G401.6 (cell line): ENCODE data around the gene CAST.

Experiments used
- FAIRE-seq: peaks from 2 replicates; lab custom pipeline; 2012; peaks lifted over from hg19 to GRCh38; lab: Jason Lieb, UNC

The CAST gene

DNA sequence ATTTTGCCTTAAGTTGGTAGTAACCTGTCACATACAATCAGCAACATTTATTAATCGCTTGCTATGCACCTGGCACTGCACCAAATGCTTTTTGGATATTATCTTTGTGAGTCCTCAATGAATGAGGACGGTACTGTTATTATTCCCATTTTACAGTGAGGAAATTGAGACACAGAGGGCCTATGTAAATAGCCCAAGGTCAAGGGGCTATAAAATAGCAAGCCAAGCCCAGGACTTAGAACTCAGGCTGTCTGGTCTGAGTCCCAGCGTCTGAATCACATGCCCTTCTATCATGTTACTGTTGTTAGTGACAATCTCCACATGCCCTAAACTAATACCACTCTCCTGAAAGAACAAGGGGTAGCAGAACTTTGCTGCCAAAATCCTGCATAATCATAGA lies 85.5 kb downstream of the CAST start:
- FAIRE-seq = no peak

DNA sequence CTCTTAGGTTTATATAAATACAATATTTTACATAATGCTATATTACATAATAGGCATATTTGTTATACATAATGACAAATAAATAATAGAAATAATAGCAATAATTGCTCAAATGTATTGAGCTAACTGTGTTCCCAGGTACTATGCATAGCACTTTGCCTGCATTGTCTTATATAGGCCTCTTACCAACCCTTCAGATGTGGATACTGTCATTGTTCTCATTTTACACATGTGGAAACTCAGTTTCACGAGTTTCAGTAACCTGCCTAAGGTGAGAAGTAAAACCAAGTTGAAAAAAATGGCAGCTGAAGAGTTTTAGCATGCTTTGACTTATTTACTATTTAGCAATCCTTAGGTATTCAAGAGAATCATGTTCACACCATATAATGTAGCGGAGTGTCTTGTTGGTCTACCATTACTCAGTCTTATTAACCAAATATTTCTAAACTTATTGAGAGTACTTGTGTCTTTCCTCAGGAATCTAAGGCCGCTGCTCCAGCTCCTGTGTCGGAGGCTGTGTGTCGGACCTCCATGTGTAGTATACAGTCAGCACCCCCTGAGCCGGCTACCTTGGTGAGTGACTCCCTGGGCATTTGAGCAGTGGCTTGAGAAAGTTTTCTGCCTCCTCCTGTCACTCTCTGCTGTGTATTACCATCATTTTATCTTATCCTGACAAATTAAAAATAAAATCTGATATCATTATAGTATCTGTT lies 88.1 kb downstream of the CAST start:
- no peak for FAIRE-seq

DNA sequence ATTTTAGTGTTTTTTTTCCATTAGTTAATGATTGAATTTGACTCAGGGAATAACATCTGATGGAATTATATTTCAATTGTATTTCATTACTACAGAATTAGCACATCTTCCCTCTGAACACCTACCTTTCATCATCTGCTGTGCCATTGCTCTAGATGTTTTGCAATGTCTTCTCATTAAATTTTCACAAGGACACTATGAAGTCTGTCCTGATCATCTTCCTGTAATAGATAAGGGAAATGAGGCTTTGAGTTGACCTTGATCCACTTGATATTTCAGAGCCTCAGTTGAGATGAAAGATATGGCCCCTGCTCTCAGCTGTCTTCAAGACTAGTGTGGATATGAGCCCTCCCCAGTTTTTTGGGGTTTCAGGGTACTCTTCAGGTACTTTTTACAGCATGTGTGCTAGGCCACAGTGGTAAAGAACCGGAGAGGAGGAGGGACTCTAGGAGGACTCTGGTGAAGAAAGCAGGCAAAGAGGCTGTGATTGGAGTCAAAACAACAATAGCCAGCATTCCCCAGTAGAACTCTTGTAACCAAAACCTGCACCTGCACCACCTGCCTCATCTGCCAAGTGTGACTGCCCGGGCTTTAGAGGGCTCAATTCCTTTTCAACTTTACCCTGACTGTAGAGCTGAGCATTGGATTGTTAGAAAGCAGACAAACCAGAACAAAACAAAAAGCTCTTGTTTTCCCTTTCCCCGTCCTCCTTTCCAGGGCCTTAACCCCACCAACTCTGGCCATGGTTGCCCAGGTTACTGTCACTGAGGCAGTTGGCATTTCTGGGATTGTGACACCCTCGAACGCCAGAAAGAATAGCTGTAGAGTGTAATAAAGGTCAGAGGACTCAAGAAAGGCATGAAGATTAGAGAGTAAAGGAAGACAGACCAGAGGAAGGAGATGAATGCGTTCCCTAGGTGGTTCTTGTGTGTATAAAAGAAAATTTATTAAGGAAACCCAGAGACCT lies 89.3 kb downstream of the CAST start:
- FAIRE-seq = no peak

DNA sequence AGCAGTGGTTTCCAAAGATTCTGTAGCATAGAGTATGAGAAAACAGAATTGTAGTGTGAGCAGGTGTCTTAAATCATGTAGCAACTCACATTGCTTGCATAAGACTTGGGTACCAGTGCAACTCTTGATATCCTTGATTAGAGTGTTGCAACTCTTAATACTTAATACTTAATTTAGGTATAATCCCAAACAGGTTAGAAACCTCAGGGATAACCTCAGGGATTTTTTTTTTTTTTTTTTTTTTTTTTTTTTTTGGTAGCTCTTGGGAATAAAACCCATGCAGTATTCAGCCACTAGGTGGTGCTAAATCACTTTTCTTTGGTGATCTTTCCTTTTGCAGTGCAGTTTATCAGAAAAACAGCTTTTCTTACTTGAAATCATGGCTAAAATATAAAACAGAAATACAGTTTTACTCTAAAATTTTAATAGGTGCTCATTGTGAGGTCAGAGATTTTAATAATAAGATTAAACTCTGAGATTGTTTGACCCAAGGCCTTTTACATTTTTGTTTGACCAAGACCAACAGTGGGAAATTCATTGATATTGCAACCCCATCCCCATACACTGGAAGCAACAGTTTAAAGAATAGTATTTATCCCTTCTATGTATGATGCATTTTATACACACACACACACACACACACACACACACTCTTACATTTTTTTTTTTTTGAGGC lies 90.3 kb downstream of the CAST start:
- FAIRE-seq = peak; percentile 96

GRCh38 chr5:96753017-96753397 lies 90.8 kb downstream of the CAST start:
- no peak for FAIRE-seq

DNA sequence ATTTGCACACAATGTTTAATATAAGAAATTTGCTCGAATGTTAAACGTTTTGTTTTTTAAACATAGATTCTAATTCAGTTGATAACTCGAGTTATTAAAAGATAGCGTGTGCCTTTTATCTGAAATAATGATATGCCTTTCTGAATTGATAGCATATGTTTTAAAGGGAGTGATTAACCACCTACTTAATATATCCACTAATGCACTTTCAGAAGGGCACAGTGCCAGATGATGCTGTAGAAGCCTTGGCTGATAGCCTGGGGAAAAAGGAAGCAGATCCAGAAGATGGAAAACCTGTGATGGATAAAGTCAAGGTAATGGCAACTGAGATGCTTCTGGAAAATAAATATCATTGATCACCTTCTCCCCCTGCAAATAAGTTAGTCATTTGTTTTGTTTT lies 91.7 kb downstream of the CAST start:
- no peak for FAIRE-seq

- no peak for FAIRE-seq
Measured at GRCh38 chr5:96755851-96756250, 93.7 kb downstream of the CAST start.

GRCh38 chr5:96756985-96757384 lies 94.8 kb downstream of the CAST start:
- no peak for FAIRE-seq

GRCh38 chr5:96758621-96759020 lies 96.4 kb downstream of the CAST start:
- no peak for FAIRE-seq

GRCh38 chr5:96761618-96762017 lies 99.4 kb downstream of the CAST start:
- FAIRE-seq = peak; percentile 64

GRCh38 chr5:96763026-96763425 lies 100.8 kb downstream of the CAST start:
- no peak for FAIRE-seq

GRCh38 chr5:96765043-96765442 lies 102.9 kb downstream of the CAST start:
- no peak for FAIRE-seq

DNA sequence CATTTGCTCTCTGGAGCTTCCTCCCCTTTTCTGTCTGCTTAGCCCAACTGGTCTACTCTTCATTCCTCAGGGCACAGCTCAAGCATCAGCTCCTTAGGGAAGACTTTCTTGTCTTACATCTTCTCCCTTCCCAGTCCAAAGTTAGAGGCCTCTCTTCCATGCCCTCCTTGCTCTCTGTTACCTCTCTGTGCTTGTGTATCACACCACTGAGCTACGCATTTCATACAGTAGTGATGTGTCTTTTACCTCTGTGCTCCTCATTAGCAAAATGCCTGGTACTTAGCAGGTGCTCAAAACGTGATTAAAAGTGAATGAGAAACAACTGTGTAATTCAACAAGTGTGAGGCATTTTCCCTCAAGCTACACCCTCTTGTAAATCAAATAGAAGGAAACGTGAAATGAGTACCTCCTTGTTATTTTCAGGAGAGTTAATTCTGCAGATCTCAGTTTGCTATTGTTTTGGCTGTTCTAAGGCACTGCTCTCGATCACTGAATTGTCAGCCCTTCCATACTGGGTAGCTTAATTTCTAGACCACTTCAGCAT lies 106.6 kb downstream of the CAST start:
- no peak for FAIRE-seq

GRCh38 chr5:96771395-96771794 lies 109.2 kb downstream of the CAST start:
- FAIRE-seq = no peak

- no peak for FAIRE-seq
Measured at GRCh38 chr5:96772111-96772510, 109.9 kb downstream of the CAST start.

- peak; percentile 23 for FAIRE-seq
Measured at GRCh38 chr5:96772542-96772941, 110.4 kb downstream of the CAST start.

GRCh38 chr5:96775050-96775449 lies 112.9 kb downstream of the CAST start:
- FAIRE-seq = no peak

DNA sequence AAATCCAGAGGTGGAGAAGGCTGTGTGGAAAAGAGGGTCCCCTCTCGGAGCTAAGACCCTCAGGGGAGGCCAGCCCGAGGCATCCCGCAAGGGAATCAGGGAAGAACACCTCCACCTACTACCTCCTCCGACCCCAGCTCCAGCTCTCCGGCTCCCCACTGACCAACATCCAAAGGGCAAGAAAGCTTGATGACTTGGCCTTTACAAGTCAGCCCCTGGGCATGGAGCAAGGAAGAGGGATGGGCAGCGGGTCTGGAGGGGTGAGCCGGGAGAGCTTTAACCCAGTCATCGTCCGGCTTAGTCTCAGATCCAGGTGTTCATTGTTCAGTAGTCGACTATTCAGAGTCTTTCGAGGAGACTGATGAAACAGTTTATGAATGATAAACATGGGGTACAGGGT lies 113.5 kb downstream of the CAST start:
- no peak for FAIRE-seq

DNA sequence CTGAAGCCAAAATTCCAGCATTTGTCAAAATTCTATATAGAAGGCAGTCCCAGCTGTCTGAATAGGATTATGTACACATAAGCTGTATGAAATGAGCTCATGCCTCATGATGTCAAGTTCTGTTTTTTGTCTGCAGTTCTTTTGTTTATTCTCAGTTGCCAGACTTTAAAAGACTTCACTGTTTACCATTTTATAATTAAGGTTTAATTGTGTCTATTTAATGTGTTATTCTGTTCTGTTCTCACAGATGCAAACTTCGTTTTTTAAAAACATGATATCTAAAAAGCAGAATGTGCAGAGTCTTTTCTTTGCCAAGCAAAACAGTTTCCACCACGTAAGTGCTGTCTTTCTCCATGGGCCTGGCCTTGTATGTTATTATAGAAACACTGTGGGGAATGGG lies 114.4 kb downstream of the CAST start:
- FAIRE-seq = no peak

GRCh38 chr5:96778409-96778808 lies 116.2 kb downstream of the CAST start:
- FAIRE-seq = no peak

- no peak for FAIRE-seq
Measured at GRCh38 chr5:96780626-96781025, 118.5 kb downstream of the CAST start.
